K562 (cell line): ENCODE results near the gene HLA-E. TPM values are rescaled to one million over a fixed set of nuclear protein-coding genes. Genes with fewer than 3 reads are reported as not detected.

ENCODE experiments used
- ARHGAP35 ChIP-seq: fragments of 450-650 bp; IDR thresholded peaks from 2 replicates; pipeline ENCODE4 v1.6.1; 2018; ENCODE audit not compliant: partially characterized antibody
- CREB1 ChIP-seq, 2 experiments: sonication (generic) in 1 of 2; formaldehyde crosslinking in 1 of 2; IDR thresholded peaks; 2 replicates each; pipeline versions ENCODE4 v1.6.1 to v1.8.0; 2012 to 2022; ENCODE audit warnings: inconsistent platforms in 1 of 2, mild to moderate bottlenecking in 1 of 2, missing genetic modification reagents in 1 of 2, moderate library complexity in 1 of 2
- EHMT2 ChIP-seq: fragments of 450-650 bp; IDR thresholded peaks from 2 replicates; pipeline ENCODE4 v1.6.1; 2018; ENCODE audit warnings: antibody characterized with exemption
- ESRRB ChIP-seq: fragments of 250-450 bp; sonication (Bioruptor Pico); IDR thresholded peaks from 2 replicates; pipeline ENCODE4 v1.5.0; 2020; ENCODE audit warnings: mild to moderate bottlenecking, moderate library complexity, borderline replicate concordance
- ETS2 ChIP-seq: IDR thresholded peaks from 2 replicates; pipeline ENCODE4 v1.6.1; 2016; ENCODE audit warnings: borderline replicate concordance, missing genetic modification characterization, mild to moderate bottlenecking, moderate library complexity, missing compliant biosample characterization; ENCODE audit not compliant: poor library complexity, severe bottlenecking
- FOXA3 ChIP-seq, 2 experiments: fragments of 450-650 bp in 1 of 2; sonication (generic) in 1 of 2; formaldehyde crosslinking; IDR thresholded peaks in 1 of 2; conservative IDR thresholded peaks in 1 of 2; 2 replicates each; pipeline versions ENCODE4 v1.4.0 to v1.8.0; 2020 to 2022; ENCODE audit warnings: mild to moderate bottlenecking in 2 of 2, missing genetic modification reagents in 1 of 2
- HNRNPH1 ChIP-seq: fragments of 200-400 bp; formaldehyde crosslinking; optimal IDR thresholded peaks from 2 replicates; pipeline ENCODE3; 2017; ENCODE audit warnings: low read depth, mild to moderate bottlenecking, low read length, moderate library complexity
- KDM4B ChIP-seq, 2 experiments: fragments of 450-650 bp in 1 of 2; sonication (generic) in 1 of 2; IDR thresholded peaks; 2 replicates each; pipeline ENCODE4 v1.6.1; 2016 to 2017; ENCODE audit warnings: borderline replicate concordance in 2 of 2, antibody characterized with exemption in 1 of 2, low read depth in 1 of 2, mild to moderate bottlenecking in 1 of 2
- NONO ChIP-seq, 2 experiments: fragments of 200-400 bp in 1 of 2; fragments of 450-650 bp in 1 of 2; formaldehyde crosslinking in 1 of 2; IDR thresholded peaks; 2 replicates each; pipeline ENCODE4 v1.6.1; 2017; ENCODE audit warnings: low read depth in 2 of 2, mild to moderate bottlenecking in 2 of 2, moderate library complexity in 2 of 2, low read length in 1 of 2
- PRPF4 ChIP-seq: fragments of 200-400 bp; formaldehyde crosslinking; IDR thresholded peaks from one replicate; pipeline ENCODE4 v1.6.1; 2017; ENCODE audit warnings: low read length, low read depth, mild to moderate bottlenecking; ENCODE audit not compliant: insufficient read depth, poor library complexity, severe bottlenecking
- SAFB2 ChIP-seq: fragments of 200-400 bp; formaldehyde crosslinking; IDR thresholded peaks from 2 replicates; pipeline ENCODE4 v1.6.1; 2018; ENCODE audit warnings: borderline replicate concordance, low read length, low read depth, moderate library complexity; ENCODE audit not compliant: severe bottlenecking
- TCF3 ChIP-seq: sonication (generic); formaldehyde crosslinking; IDR thresholded peaks from 2 replicates; pipeline ENCODE4 v1.4.0; 2020; ENCODE audit warnings: mild to moderate bottlenecking, missing genetic modification reagents
- XRCC4 ChIP-seq: IDR thresholded peaks from one replicate; pipeline ENCODE4 v1.6.1; 2011; ENCODE audit not compliant: insufficient read depth, insufficient read length; ENCODE audit errors: extremely low read depth
- polyA plus RNA-seq, 8 experiments: library from polyadenylated mRNA; depleted of rRNA in 4 of 8; stranded (reverse) in 5 of 8; unstranded in 3 of 8; fragments of >200 nt; fragmentation: Nextera tagmentation in 2 of 8; fragmentation: Illumina TruSeq in 1 of 8; extraction: Ambion mirVana in 2 of 8; extraction: Trizol in 1 of 8; gene quantifications; 2 replicates each; pipeline versions ENCODE4 v1.2.1 to v1.2.3, GENCODE V29; 2011 to 2014; ENCODE audit warnings: inconsistent platforms in 1 of 8, missing spikeins in 1 of 8
- total RNA-seq, 7 experiments: library from RNA; depleted of rRNA in 6 of 7; stranded (reverse); fragments of >200 nt in 6 of 7; fragmentation: Illumina TruSeq in 2 of 7; extraction: Trizol in 2 of 7; gene quantifications; 2 replicates each; pipeline versions ENCODE4 v1.2.1 to v1.2.3, GENCODE V29; 2011 to 2021; ENCODE audit warnings: low replicate concordance in 1 of 7
- TF ChIP-seq, protein P1 (sequence below): fragments of 450-650 bp; IDR thresholded peaks from 2 replicates; pipeline ENCODE4 v1.6.1; 2017; ENCODE audit warnings: antibody characterized with exemption
- TF ChIP-seq, protein P2 (sequence below): conservative IDR thresholded peaks from 2 replicates; pipeline ENCODE4 v1.6.1; 2011; ENCODE audit warnings: low read depth, mild to moderate bottlenecking, low read length; ENCODE audit not compliant: control insufficient read depth
- TF ChIP-seq, protein P3 (sequence below): sonication (generic); formaldehyde crosslinking; IDR thresholded peaks from 2 replicates; pipeline ENCODE4 v1.8.0; 2022; ENCODE audit warnings: mild to moderate bottlenecking, missing genetic modification reagents

The HLA-E gene
- total and polyA plus RNA-seq, 9 of the 15 experiments (the other 6 are each of a cell fraction or from before 2014, with no cell fraction given) = 3.2 to 39.9 (median 26.8) TPM

DNA sequence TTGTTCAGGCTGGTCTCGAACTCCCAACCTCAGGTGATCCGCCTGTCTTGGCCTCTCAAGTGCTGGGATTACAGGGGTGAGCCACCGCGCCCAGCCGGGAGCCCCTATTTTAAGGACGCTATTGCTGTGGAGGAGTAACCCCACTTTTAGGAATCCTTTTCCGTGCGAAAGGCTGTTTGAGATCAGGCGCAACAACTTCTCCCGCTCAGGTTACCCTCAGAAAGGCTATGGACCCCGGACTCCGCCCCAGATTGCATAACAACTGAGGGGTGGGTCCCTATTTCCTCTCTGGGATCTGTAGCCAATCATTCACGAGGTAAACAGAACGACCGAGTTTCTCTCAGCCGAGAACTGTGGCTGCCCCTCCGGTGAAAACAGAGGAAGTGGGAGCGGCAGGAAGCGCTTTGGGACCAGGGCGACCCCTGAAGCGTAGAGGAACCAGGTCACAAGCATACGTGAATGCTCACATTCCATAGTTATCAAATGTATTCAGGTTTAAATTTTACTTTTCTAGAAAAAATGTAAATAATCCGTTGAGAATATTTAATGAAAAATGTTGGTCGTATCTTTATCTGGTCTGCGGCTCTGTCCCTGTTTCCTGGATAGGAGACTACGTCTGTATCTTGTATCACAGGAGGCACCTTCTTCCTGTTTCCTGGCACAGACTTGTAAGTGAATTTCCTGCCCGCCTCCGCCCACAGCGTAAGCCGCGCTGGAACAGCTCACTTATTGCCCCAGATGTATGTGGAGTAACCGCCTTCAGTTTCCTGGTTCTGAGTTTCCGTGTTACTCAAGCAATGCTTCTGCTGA lies 26.8 kb downstream of the HLA-E start (continued):
- TF ChIP-seq, protein P1, sequence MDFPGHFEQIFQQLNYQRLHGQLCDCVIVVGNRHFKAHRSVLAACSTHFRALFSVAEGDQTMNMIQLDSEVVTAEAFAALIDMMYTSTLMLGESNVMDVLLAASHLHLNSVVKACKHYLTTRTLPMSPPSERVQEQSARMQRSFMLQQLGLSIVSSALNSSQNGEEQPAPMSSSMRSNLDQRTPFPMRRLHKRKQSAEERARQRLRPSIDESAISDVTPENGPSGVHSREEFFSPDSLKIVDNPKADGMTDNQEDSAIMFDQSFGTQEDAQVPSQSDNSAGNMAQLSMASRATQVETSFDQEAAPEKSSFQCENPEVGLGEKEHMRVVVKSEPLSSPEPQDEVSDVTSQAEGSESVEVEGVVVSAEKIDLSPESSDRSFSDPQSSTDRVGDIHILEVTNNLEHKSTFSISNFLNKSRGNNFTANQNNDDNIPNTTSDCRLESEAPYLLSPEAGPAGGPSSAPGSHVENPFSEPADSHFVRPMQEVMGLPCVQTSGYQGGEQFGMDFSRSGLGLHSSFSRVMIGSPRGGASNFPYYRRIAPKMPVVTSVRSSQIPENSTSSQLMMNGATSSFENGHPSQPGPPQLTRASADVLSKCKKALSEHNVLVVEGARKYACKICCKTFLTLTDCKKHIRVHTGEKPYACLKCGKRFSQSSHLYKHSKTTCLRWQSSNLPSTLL = no peak
- peak; percentile 11; the same call in 1 of the 2 replicates for TF ChIP-seq CREB1 (IDR thresholded peaks at IDR 0.05)
- TF ChIP-seq CREB1 (CRISPR knock-in tag; IDR thresholded peaks at IDR 0.05) = peak; percentile 50; the same call in 1 of the 2 replicates
- TF ChIP-seq, protein P2, sequence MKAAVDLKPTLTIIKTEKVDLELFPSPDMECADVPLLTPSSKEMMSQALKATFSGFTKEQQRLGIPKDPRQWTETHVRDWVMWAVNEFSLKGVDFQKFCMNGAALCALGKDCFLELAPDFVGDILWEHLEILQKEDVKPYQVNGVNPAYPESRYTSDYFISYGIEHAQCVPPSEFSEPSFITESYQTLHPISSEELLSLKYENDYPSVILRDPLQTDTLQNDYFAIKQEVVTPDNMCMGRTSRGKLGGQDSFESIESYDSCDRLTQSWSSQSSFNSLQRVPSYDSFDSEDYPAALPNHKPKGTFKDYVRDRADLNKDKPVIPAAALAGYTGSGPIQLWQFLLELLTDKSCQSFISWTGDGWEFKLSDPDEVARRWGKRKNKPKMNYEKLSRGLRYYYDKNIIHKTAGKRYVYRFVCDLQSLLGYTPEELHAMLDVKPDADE = peak; percentile 75
- TF ChIP-seq, protein P3, sequence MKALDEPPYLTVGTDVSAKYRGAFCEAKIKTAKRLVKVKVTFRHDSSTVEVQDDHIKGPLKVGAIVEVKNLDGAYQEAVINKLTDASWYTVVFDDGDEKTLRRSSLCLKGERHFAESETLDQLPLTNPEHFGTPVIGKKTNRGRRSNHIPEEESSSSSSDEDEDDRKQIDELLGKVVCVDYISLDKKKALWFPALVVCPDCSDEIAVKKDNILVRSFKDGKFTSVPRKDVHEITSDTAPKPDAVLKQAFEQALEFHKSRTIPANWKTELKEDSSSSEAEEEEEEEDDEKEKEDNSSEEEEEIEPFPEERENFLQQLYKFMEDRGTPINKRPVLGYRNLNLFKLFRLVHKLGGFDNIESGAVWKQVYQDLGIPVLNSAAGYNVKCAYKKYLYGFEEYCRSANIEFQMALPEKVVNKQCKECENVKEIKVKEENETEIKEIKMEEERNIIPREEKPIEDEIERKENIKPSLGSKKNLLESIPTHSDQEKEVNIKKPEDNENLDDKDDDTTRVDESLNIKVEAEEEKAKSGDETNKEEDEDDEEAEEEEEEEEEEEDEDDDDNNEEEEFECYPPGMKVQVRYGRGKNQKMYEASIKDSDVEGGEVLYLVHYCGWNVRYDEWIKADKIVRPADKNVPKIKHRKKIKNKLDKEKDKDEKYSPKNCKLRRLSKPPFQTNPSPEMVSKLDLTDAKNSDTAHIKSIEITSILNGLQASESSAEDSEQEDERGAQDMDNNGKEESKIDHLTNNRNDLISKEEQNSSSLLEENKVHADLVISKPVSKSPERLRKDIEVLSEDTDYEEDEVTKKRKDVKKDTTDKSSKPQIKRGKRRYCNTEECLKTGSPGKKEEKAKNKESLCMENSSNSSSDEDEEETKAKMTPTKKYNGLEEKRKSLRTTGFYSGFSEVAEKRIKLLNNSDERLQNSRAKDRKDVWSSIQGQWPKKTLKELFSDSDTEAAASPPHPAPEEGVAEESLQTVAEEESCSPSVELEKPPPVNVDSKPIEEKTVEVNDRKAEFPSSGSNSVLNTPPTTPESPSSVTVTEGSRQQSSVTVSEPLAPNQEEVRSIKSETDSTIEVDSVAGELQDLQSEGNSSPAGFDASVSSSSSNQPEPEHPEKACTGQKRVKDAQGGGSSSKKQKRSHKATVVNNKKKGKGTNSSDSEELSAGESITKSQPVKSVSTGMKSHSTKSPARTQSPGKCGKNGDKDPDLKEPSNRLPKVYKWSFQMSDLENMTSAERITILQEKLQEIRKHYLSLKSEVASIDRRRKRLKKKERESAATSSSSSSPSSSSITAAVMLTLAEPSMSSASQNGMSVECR (CRISPR knock-in tag) = peak; percentile 83
- TF ChIP-seq ETS2 = no peak
- TF ChIP-seq ARHGAP35 = no peak
- TF ChIP-seq SAFB2 = no peak
- no peak for TF ChIP-seq XRCC4
- no peak for TF ChIP-seq ESRRB (CRISPR knock-in tag)
- TF ChIP-seq HNRNPH1 = no peak
- peak; percentile 73 for TF ChIP-seq TCF3 (CRISPR knock-in tag)
- TF ChIP-seq EHMT2 = no peak
- peak in 1 of 2 experiments; percentile 31; a peak in 1 of 4 replicates for TF ChIP-seq NONO (IDR thresholded peaks at IDR 0.05; ENCODE audit: low read depth in 2 of 2, low read length in 1 of 2)
- TF ChIP-seq FOXA3 (CRISPR knock-in tag; conservative IDR thresholded peaks at IDR 0.05 in 1 of 2, IDR thresholded peaks at IDR 0.05 in 1 of 2) = peak; percentile 74 to 86; a peak in 3 of 4 replicates
- TF ChIP-seq KDM4B (IDR thresholded peaks at IDR 0.05; ENCODE audit: borderline replicate concordance in 2 of 2, low read depth in 1 of 2) = no peak
- TF ChIP-seq PRPF4 = no peak
